Transverse colon (tissue), 4 donors: ENCODE measurements around the gene FNTB. TPM values are rescaled to one million over a fixed set of nuclear protein-coding genes. Genes with fewer than 3 reads are reported as not detected.

Source experiments
- DNase-seq: peaks from one replicate; pipeline ENCODE4 v3.0.0-alpha.2; 2019
- H3K27ac ChIP-seq, 4 donors: fragments of 200-600 bp; sonication (generic); 2 replicates each; pipeline ENCODE4 v1.5.1; 2016 to 2018; ENCODE audit warnings: inconsistent platforms in 4 of 4
- H3K27me3 ChIP-seq: fragments of 200-600 bp; sonication (generic); 2 replicates; pipeline ENCODE4 v1.5.1; 2017; ENCODE audit warnings: inconsistent platforms
- H3K36me3 ChIP-seq, 4 donors: fragments of 200-600 bp; sonication (generic); 2 replicates each; pipeline ENCODE4 v1.5.1; 2017 to 2019; ENCODE audit warnings: inconsistent platforms in 4 of 4
- H3K4me1 ChIP-seq, 4 donors: fragments of 200-600 bp; sonication (generic); 2 replicates each; pipeline ENCODE4 v1.5.1; 2017 to 2020; ENCODE audit warnings: inconsistent platforms in 4 of 4
- H3K4me3 ChIP-seq, 4 donors: fragments of 200-600 bp; sonication (generic); 1 replicate in 1 of 4; 2 replicates in 3 of 4; pipeline versions ENCODE4 v1.5.1 to v1.6.1; 2017 to 2019; ENCODE audit warnings: inconsistent platforms in 4 of 4
- H3K9me3 ChIP-seq, 2 donors: fragments of 200-600 bp; sonication (generic); 2 replicates each; pipeline ENCODE4 v1.5.1; 2017 to 2019; ENCODE audit warnings: inconsistent platforms in 2 of 2
- EP300 ChIP-seq: sonication (generic); formaldehyde crosslinking; IDR thresholded peaks from one replicate; pipeline ENCODE4 v1.6.1; 2017; ENCODE audit warnings: antibody characterized with exemption, low read depth
- POLR2A ChIP-seq: fragments of 450-650 bp; IDR thresholded peaks from one replicate; pipeline ENCODE4 v1.6.1; 2016; ENCODE audit warnings: antibody characterized with exemption, mild to moderate bottlenecking, moderate library complexity
- POLR2AphosphoS5 ChIP-seq, 3 donors: sonication (generic); formaldehyde crosslinking; IDR thresholded peaks; one replicate each; pipeline ENCODE4 v1.6.1; 2016; ENCODE audit warnings: antibody characterized with exemption in 3 of 3
- WGBS, 2 donors: methylation state at CpG; one replicate each; pipeline ENCODE4 v1.1.5; 2018; ENCODE audit warnings: low coverage in 1 of 2; 5-methylcytosine and 5-hydroxymethylcytosine counted together
- in situ Hi-C, 4 donors: fragments of 200-750 bp; cut with MboI; loops; one replicate each; pipeline versions ENCODE4 v1.15.0 to v1.15.1; 2017; ENCODE audit warnings: low sequenced_read_pairs in 3 of 4, low pct_ligation_motif_present in 1 of 4, low pct_unique_long_range_greater_than_20kb in 1 of 4
- intact Hi-C: fragments of 100-400 bp; cut with DNase I; formaldehyde crosslinking; loops from one replicate; pipeline ENCODE4 v1.15.1; 2023; ENCODE audit warnings: low total_unique reads
- total RNA-seq, 4 donors: library from RNA; depleted of rRNA; stranded (reverse); fragments of >200 nt; gene quantifications; one replicate each; pipeline ENCODE4 v1.1.0, GENCODE V29; 2016
- TF ChIP-seq, protein P1 (sequence below), 5 experiments: fragments of 200-600 bp in 3 of 5; fragments of 450-650 bp in 2 of 5; sonication (generic) in 3 of 5; IDR thresholded peaks; 1 replicate in 2 of 5; 2 replicates in 3 of 5; pipeline ENCODE4 v1.5.1; 2016 to 2017; ENCODE audit warnings: antibody characterized with exemption in 5 of 5, inconsistent platforms in 3 of 5, mild to moderate bottlenecking in 2 of 5, moderate library complexity in 1 of 5

Gene FNTB
- total RNA-seq, 4 donors from 2014 or later = 6.5 to 77.2 (median 12.7) TPM

- no peak overlapping the region for H3K27ac ChIP-seq
- no peak overlapping the region for H3K4me3 ChIP-seq
- no peak for DNase-seq
- in situ Hi-C loops = no loop called here
- WGBS, 2 donors = 85 to 94% methylated on average over 4 to 10 of the region's 10 CpGs
- H3K4me1 ChIP-seq = no peaks in the 10 kb centered on the region
- peaks cover 0 to 13% (median 0%) of the 10 kb centered on the region in 4 donors for H3K36me3 ChIP-seq
- no peaks in the 10 kb centered on the region for H3K9me3 ChIP-seq
- H3K27me3 ChIP-seq = no peaks in the 10 kb centered on the region
- intact Hi-C loops = no loop called here
- TF ChIP-seq POLR2AphosphoS5 (IDR thresholded peaks at IDR 0.05) (no peak), EP300 (no peak), POLR2A (no peak)
- TF ChIP-seq, protein P1, sequence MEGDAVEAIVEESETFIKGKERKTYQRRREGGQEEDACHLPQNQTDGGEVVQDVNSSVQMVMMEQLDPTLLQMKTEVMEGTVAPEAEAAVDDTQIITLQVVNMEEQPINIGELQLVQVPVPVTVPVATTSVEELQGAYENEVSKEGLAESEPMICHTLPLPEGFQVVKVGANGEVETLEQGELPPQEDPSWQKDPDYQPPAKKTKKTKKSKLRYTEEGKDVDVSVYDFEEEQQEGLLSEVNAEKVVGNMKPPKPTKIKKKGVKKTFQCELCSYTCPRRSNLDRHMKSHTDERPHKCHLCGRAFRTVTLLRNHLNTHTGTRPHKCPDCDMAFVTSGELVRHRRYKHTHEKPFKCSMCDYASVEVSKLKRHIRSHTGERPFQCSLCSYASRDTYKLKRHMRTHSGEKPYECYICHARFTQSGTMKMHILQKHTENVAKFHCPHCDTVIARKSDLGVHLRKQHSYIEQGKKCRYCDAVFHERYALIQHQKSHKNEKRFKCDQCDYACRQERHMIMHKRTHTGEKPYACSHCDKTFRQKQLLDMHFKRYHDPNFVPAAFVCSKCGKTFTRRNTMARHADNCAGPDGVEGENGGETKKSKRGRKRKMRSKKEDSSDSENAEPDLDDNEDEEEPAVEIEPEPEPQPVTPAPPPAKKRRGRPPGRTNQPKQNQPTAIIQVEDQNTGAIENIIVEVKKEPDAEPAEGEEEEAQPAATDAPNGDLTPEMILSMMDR (IDR thresholded peaks at IDR 0.05) = no peak
Observed at GRCh38 chr14:65011538-65011937, 24.8 kb downstream of the FNTB start.

GRCh38 chr14:65012353-65012752 lies 25.7 kb downstream of the FNTB start:
- WGBS, 2 donors = 75 to 88% methylated on average over 3 to 4 of the region's 4 CpGs
- in situ Hi-C loops = no loop called here
- DNase-seq = no peak

DNA sequence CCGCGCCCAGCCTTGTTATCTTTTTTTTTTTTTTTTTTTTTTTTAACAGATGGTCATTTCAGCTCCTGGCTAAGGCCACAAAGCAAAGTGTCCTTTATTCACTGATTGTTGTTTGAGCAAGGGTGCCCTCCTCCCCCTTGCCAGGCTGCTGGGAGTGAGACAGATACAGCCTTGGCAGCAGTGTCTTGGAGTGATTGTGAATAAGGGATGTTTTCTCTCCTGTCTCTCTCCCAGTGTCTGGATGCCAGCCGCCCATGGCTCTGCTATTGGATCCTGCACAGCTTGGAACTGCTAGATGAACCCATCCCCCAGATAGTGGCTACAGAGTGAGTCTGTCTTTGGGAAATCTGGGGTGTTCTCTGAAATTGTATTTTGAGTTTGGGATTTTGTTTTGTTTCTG lies 28.7 kb downstream of the FNTB start:
- intact Hi-C loops = no loop called here
- 93 to 100% methylated on average over 2 to 3 of the region's 3 CpGs for WGBS, 2 donors
- H3K4me1 ChIP-seq = peaks cover 0 to 9% (median 0%) of the 10 kb centered on the region in 4 donors

More at GRCh38 chr14:65012353-65012752, 25.7 kb downstream of the FNTB start:
- no peak overlapping the region for H3K27ac ChIP-seq
- TF ChIP-seq POLR2A (no peak), POLR2AphosphoS5 (IDR thresholded peaks at IDR 0.05) (no peak), EP300 (no peak)
- TF ChIP-seq, protein P1 (IDR thresholded peaks at IDR 0.05) = no peak
- H3K4me3 ChIP-seq = no peak overlapping the region
- intact Hi-C loops = no loop called here
- H3K4me1 ChIP-seq = no peaks in the 10 kb centered on the region
- peaks cover 0 to 13% (median 0%) of the 10 kb centered on the region in 4 donors for H3K36me3 ChIP-seq
- no peaks in the 10 kb centered on the region for H3K9me3 ChIP-seq
- no peaks in the 10 kb centered on the region for H3K27me3 ChIP-seq

GRCh38 chr14:65016471-65016870 lies 29.8 kb downstream of the FNTB start:
- Histone ChIP-seq H3K36me3 (peaks cover 0 to 13% (median 0%) of the 10 kb centered on the region in 4 donors), H3K27me3 (no peaks in the 10 kb centered on the region), H3K27ac (no peak overlapping the region), H3K4me1 (peaks cover 0 to 9% (median 0%) of the 10 kb centered on the region in 4 donors), H3K9me3 (no peaks in the 10 kb centered on the region), H3K4me3 (no peak overlapping the region)
- TF ChIP-seq POLR2A (no peak), POLR2AphosphoS5 (IDR thresholded peaks at IDR 0.05) (no peak), EP300 (no peak)
- TF ChIP-seq, protein P1 (IDR thresholded peaks at IDR 0.05) = no peak
- intact Hi-C loops (no loop called here), in situ Hi-C loops (no loop called here)
- DNase-seq = no peak
- WGBS, 2 donors = 60 to 89% methylated on average over 1 to 4 of the region's 4 CpGs

More for the DNA sequence above, 28.7 kb downstream of the FNTB start:
- no peak for TF ChIP-seq EP300
- TF ChIP-seq POLR2AphosphoS5 (IDR thresholded peaks at IDR 0.05) = no peak
- TF ChIP-seq, protein P1 (IDR thresholded peaks at IDR 0.05) = no peak
- TF ChIP-seq POLR2A = no peak
- H3K9me3 ChIP-seq = no peaks in the 10 kb centered on the region
- in situ Hi-C loops = no loop called here
- peaks cover 0 to 13% (median 0%) of the 10 kb centered on the region in 4 donors for H3K36me3 ChIP-seq
- no peaks in the 10 kb centered on the region for H3K27me3 ChIP-seq
- H3K4me3 ChIP-seq = no peak overlapping the region
- no peak for DNase-seq
- no peak overlapping the region for H3K27ac ChIP-seq
